Endothelial cell of umbilical vein (primary cell): ENCODE results near the gene ACSBG1.

Experiments
- EZH2 ChIP-seq: IDR thresholded peaks from 2 replicates; pipeline ENCODE4 v1.6.1; 2012; ENCODE audit warnings: borderline replicate concordance, low read depth, mild to moderate bottlenecking, moderate library complexity, low read length, inconsistent platforms; ENCODE audit not compliant: severe bottlenecking
- FOS ChIP-seq: IDR thresholded peaks from 2 replicates; pipeline ENCODE4 v1.6.1; 2011; ENCODE audit warnings: mild to moderate bottlenecking, low read length, moderate library complexity, borderline replicate concordance; ENCODE audit not compliant: insufficient read depth
- JUN ChIP-seq: IDR thresholded peaks from 2 replicates; pipeline ENCODE4 v1.6.1; 2011; ENCODE audit warnings: borderline replicate concordance, low read depth; ENCODE audit not compliant: insufficient read length, insufficient read depth
- MYC ChIP-seq: IDR thresholded peaks from one replicate; pipeline ENCODE4 v1.6.1; 2011; ENCODE audit warnings: mild to moderate bottlenecking, low read depth, low read length
- POLR2A ChIP-seq: IDR thresholded peaks from 2 replicates; pipeline ENCODE4 v1.6.1; 2012; ENCODE audit warnings: low read depth, mild to moderate bottlenecking, control low read depth, low read length
- POLR2AphosphoS5 ChIP-seq: IDR thresholded peaks from 2 replicates; pipeline ENCODE4 v1.6.1; 2012; ENCODE audit warnings: low read depth, mild to moderate bottlenecking, control low read depth, low read length, moderate library complexity; ENCODE audit not compliant: insufficient read depth
- TF ChIP-seq, protein P1 (sequence below), 2 donors: IDR thresholded peaks; 1 replicate in 1 of 2; 2 replicates in 1 of 2; pipeline ENCODE4 v1.5.1; 2011; ENCODE audit warnings: low read length in 2 of 2, mild to moderate bottlenecking in 2 of 2, moderate library complexity in 2 of 2, control low read depth in 1 of 2, inconsistent platforms in 1 of 2, low read depth in 1 of 2; ENCODE audit not compliant: insufficient read depth in 1 of 2; ENCODE audit errors: extremely low read depth in 1 of 2
- TF ChIP-seq, protein P2 (sequence below): IDR thresholded peaks from 2 replicates; pipeline ENCODE4 v1.6.1; 2011; ENCODE audit not compliant: insufficient read depth, insufficient read length

DNA sequence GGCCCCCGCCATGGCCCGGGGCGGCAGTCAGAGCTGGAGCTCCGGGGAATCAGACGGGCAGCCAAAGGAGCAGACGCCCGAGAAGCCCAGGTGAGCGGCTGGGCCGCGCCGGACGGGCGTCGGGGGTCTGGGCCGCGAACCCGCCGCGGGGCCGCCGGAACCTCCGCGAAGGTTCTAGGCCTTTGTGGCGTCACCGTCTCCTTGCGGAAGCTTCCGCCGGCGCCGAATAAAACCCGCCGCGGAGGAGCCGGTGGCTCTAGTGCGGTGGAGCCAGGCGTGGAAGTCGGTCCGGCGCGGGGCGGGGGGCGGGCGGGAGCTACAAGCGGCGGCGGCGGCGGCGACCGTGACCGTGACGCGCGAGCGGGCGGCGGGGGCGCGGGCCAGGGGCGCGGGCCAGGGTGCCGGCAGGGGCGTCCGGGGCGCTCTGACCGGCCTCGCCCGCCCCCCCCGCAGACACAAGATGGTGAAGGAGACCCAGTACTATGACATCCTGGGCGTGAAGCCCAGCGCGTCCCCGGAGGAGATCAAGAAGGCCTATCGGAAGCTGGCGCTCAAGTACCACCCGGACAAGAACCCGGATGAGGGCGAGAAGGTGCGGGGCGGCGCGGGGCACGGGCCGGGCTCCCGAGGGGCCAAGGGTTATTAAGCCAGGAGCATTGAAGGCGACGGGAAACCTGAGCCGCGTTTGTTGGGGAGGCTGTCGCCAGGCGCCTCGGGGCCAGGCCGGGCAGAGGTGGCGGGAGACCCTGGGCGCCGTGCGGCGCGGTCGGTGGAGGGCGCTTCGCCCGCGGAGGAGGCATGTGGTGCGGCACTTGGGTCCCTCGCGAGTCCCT lies 30.2 kb upstream of the ACSBG1 start, which contains the start of gene DNAJA4:
- TF ChIP-seq, protein P1, sequence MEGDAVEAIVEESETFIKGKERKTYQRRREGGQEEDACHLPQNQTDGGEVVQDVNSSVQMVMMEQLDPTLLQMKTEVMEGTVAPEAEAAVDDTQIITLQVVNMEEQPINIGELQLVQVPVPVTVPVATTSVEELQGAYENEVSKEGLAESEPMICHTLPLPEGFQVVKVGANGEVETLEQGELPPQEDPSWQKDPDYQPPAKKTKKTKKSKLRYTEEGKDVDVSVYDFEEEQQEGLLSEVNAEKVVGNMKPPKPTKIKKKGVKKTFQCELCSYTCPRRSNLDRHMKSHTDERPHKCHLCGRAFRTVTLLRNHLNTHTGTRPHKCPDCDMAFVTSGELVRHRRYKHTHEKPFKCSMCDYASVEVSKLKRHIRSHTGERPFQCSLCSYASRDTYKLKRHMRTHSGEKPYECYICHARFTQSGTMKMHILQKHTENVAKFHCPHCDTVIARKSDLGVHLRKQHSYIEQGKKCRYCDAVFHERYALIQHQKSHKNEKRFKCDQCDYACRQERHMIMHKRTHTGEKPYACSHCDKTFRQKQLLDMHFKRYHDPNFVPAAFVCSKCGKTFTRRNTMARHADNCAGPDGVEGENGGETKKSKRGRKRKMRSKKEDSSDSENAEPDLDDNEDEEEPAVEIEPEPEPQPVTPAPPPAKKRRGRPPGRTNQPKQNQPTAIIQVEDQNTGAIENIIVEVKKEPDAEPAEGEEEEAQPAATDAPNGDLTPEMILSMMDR (IDR thresholded peaks at IDR 0.05; ENCODE audit: extremely low read depth in 1 of 2, insufficient read depth in 1 of 2, low read depth in 1 of 2, low read length in 2 of 2): peak in 1 of 2 donors; percentile 26
- TF ChIP-seq POLR2AphosphoS5: peak; percentile 58
- peak; percentile 39 for TF ChIP-seq POLR2A
- no peak for TF ChIP-seq EZH2
- TF ChIP-seq, protein P2, sequence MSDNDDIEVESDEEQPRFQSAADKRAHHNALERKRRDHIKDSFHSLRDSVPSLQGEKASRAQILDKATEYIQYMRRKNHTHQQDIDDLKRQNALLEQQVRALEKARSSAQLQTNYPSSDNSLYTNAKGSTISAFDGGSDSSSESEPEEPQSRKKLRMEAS: no peak
- no peak for TF ChIP-seq JUN
- no peak for TF ChIP-seq FOS
- TF ChIP-seq MYC: no peak
